Measurements from ENCODE around the gene MAML2.
A peak's percentile ranks its signal among the peaks of the same experiment; 100 is the strongest.

Gene MAML2

GRCh38 chr11:96073536-96073935, 269.5 kb downstream of the MAML2 start:
- Histone ChIP-seq H3K27ac (ENCODE audit: low read depth, low read length) (no peak overlapping the region), H3K9ac (ENCODE audit: low read depth, low read length) (no peak overlapping the region), H3K27me3 (ENCODE audit: insufficient read depth, low read length) (no peaks in the 10 kb centered on the region), H3K9me3 (ENCODE audit: insufficient read depth, low read depth, low read length) (no peaks in the 10 kb centered on the region), H3K4me1 (ENCODE audit: insufficient read depth, low read length) (peaks cover 7% of the 10 kb centered on the region; the same call in 1 of the 2 replicates), H3K4me3 (ENCODE audit: low read length) (no peak overlapping the region), H3K36me3 (ENCODE audit: insufficient read depth, low read length) (no peaks in the 10 kb centered on the region)
- WGBS = 95% methylated on average over 6 of the region's 6 CpGs

GRCh38 chr11:96072592-96072991, 270.4 kb downstream of the MAML2 start:
- no peak overlapping the region for H3K4me3 ChIP-seq (ENCODE audit: low read length)
- WGBS = 92% methylated on average over 7 of the region's 7 CpGs

GRCh38 chr11:96070453-96070852, 272.5 kb downstream of the MAML2 start:
- 88% methylated on average over 8 of the region's 8 CpGs for WGBS
- Histone ChIP-seq H3K27ac (ENCODE audit: low read depth, low read length) (no peak overlapping the region), H3K36me3 (ENCODE audit: insufficient read depth, low read length) (no peaks in the 10 kb centered on the region), H3K27me3 (ENCODE audit: insufficient read depth, low read length) (no peaks in the 10 kb centered on the region), H3K4me3 (ENCODE audit: low read length) (no peak overlapping the region), H3K9ac (ENCODE audit: low read depth, low read length) (no peak overlapping the region), H3K9me3 (ENCODE audit: insufficient read depth, low read depth, low read length) (no peaks in the 10 kb centered on the region), H3K4me1 (ENCODE audit: insufficient read depth, low read length) (no peaks in the 10 kb centered on the region)

More at GRCh38 chr11:96072592-96072991, 270.4 kb downstream of the MAML2 start:
- Histone ChIP-seq H3K9me3 (ENCODE audit: insufficient read depth, low read depth, low read length) (no peaks in the 10 kb centered on the region), H3K27me3 (ENCODE audit: insufficient read depth, low read length) (no peaks in the 10 kb centered on the region), H3K27ac (ENCODE audit: low read depth, low read length) (no peak overlapping the region), H3K36me3 (ENCODE audit: insufficient read depth, low read length) (no peaks in the 10 kb centered on the region), H3K9ac (ENCODE audit: low read depth, low read length) (no peak overlapping the region), H3K4me1 (ENCODE audit: insufficient read depth, low read length) (peaks cover 7% of the 10 kb centered on the region; the same call in 1 of the 2 replicates)

GRCh38 chr11:96067160-96067559, 275.8 kb downstream of the MAML2 start:
- H3K4me3 ChIP-seq (ENCODE audit: low read length) = no peak overlapping the region
- H3K27ac ChIP-seq (ENCODE audit: low read depth, low read length) = no peak overlapping the region
- no peak overlapping the region for H3K9ac ChIP-seq (ENCODE audit: low read depth, low read length)
- no peaks in the 10 kb centered on the region for H3K4me1 ChIP-seq (ENCODE audit: insufficient read depth, low read length)
- H3K36me3 ChIP-seq (ENCODE audit: insufficient read depth, low read length) = no peaks in the 10 kb centered on the region
- H3K27me3 ChIP-seq (ENCODE audit: insufficient read depth, low read length) = no peaks in the 10 kb centered on the region
- 92% methylated on average over 3 of the region's 3 CpGs for WGBS
- H3K9me3 ChIP-seq (ENCODE audit: insufficient read depth, low read depth, low read length) = no peaks in the 10 kb centered on the region

GRCh38 chr11:96065379-96065778, 277.6 kb downstream of the MAML2 start:
- H3K9ac ChIP-seq (ENCODE audit: low read depth, low read length) = no peak overlapping the region
- no peak overlapping the region for H3K4me3 ChIP-seq (ENCODE audit: low read length)
- no peaks in the 10 kb centered on the region for H3K4me1 ChIP-seq (ENCODE audit: insufficient read depth, low read length)
- WGBS = 81% methylated on average over 3 of the region's 3 CpGs
- no peak overlapping the region for H3K27ac ChIP-seq (ENCODE audit: low read depth, low read length)
- no peaks in the 10 kb centered on the region for H3K9me3 ChIP-seq (ENCODE audit: insufficient read depth, low read depth, low read length)
- H3K36me3 ChIP-seq (ENCODE audit: insufficient read depth, low read length) = no peaks in the 10 kb centered on the region
- H3K27me3 ChIP-seq (ENCODE audit: insufficient read depth, low read length) = no peaks in the 10 kb centered on the region

- no peak overlapping the region for H3K27ac ChIP-seq (ENCODE audit: low read depth, low read length)
- no peak overlapping the region for H3K4me3 ChIP-seq (ENCODE audit: low read length)
- 89% methylated on average over 2 of the region's 2 CpGs for WGBS
- no peaks in the 10 kb centered on the region for H3K27me3 ChIP-seq (ENCODE audit: insufficient read depth, low read length)
- no peaks in the 10 kb centered on the region for H3K9me3 ChIP-seq (ENCODE audit: insufficient read depth, low read depth, low read length)
- H3K9ac ChIP-seq (ENCODE audit: low read depth, low read length) = no peak overlapping the region
- H3K4me1 ChIP-seq (ENCODE audit: insufficient read depth, low read length) = no peaks in the 10 kb centered on the region
- H3K36me3 ChIP-seq (ENCODE audit: insufficient read depth, low read length) = no peaks in the 10 kb centered on the region
Observed at GRCh38 chr11:96063886-96064285, 279.1 kb downstream of the MAML2 start.

- Histone ChIP-seq H3K4me3 (ENCODE audit: low read length) (no peak overlapping the region), H3K9ac (ENCODE audit: low read depth, low read length) (no peak overlapping the region), H3K36me3 (ENCODE audit: insufficient read depth, low read length) (no peaks in the 10 kb centered on the region), H3K4me1 (ENCODE audit: insufficient read depth, low read length) (no peaks in the 10 kb centered on the region), H3K27me3 (ENCODE audit: insufficient read depth, low read length) (no peaks in the 10 kb centered on the region), H3K9me3 (ENCODE audit: insufficient read depth, low read depth, low read length) (no peaks in the 10 kb centered on the region), H3K27ac (ENCODE audit: low read depth, low read length) (no peak overlapping the region)
- 95% methylated on average over 2 of the region's 2 CpGs for WGBS
Observed at GRCh38 chr11:96063053-96063452, 279.9 kb downstream of the MAML2 start.

GRCh38 chr11:96062134-96062533, 280.9 kb downstream of the MAML2 start:
- Histone ChIP-seq H3K36me3 (ENCODE audit: insufficient read depth, low read length) (no peaks in the 10 kb centered on the region), H3K27ac (ENCODE audit: low read depth, low read length) (no peak overlapping the region), H3K4me1 (ENCODE audit: insufficient read depth, low read length) (peaks cover 1% of the 10 kb centered on the region; the same call in 1 of the 2 replicates), H3K4me3 (ENCODE audit: low read length) (no peak overlapping the region), H3K9ac (ENCODE audit: low read depth, low read length) (no peak overlapping the region), H3K27me3 (ENCODE audit: insufficient read depth, low read length) (no peaks in the 10 kb centered on the region), H3K9me3 (ENCODE audit: insufficient read depth, low read depth, low read length) (no peaks in the 10 kb centered on the region)

- 100% methylated on average over 1 of the region's 3 CpGs for WGBS
- no peaks in the 10 kb centered on the region for H3K36me3 ChIP-seq (ENCODE audit: insufficient read depth, low read length)
- H3K27me3 ChIP-seq (ENCODE audit: insufficient read depth, low read length) = no peaks in the 10 kb centered on the region
Observed at GRCh38 chr11:96061730-96062129, 281.3 kb downstream of the MAML2 start.

GRCh38 chr11:96061069-96061468, 281.9 kb downstream of the MAML2 start:
- H3K4me1 ChIP-seq (ENCODE audit: insufficient read depth, low read length) = peaks cover 12% of the 10 kb centered on the region
- H3K36me3 ChIP-seq (ENCODE audit: insufficient read depth, low read length) = no peaks in the 10 kb centered on the region
- H3K9ac ChIP-seq (ENCODE audit: low read depth, low read length) = no peak overlapping the region
- H3K27me3 ChIP-seq (ENCODE audit: insufficient read depth, low read length) = no peaks in the 10 kb centered on the region
- H3K9me3 ChIP-seq (ENCODE audit: insufficient read depth, low read depth, low read length) = no peaks in the 10 kb centered on the region
- no peak overlapping the region for H3K4me3 ChIP-seq (ENCODE audit: low read length)
- no peak overlapping the region for H3K27ac ChIP-seq (ENCODE audit: low read depth, low read length)
- WGBS = 86% methylated on average over 2 of the region's 2 CpGs

More at GRCh38 chr11:96061730-96062129, 281.3 kb downstream of the MAML2 start:
- H3K9me3 ChIP-seq (ENCODE audit: insufficient read depth, low read depth, low read length) = no peaks in the 10 kb centered on the region
- peaks cover 5% of the 10 kb centered on the region for H3K4me1 ChIP-seq (ENCODE audit: insufficient read depth, low read length)
- H3K9ac ChIP-seq (ENCODE audit: low read depth, low read length) = no peak overlapping the region
- H3K27ac ChIP-seq (ENCODE audit: low read depth, low read length) = no peak overlapping the region
- H3K4me3 ChIP-seq (ENCODE audit: low read length) = no peak overlapping the region

- Histone ChIP-seq H3K4me3 (ENCODE audit: low read length) (no peak overlapping the region), H3K27ac (ENCODE audit: low read depth, low read length) (no peak overlapping the region), H3K27me3 (ENCODE audit: insufficient read depth, low read length) (no peaks in the 10 kb centered on the region), H3K9me3 (ENCODE audit: insufficient read depth, low read depth, low read length) (no peaks in the 10 kb centered on the region), H3K4me1 (ENCODE audit: insufficient read depth, low read length) (peaks cover 29% of the 10 kb centered on the region), H3K36me3 (ENCODE audit: insufficient read depth, low read length) (no peaks in the 10 kb centered on the region), H3K9ac (ENCODE audit: low read depth, low read length) (no peak overlapping the region)
- WGBS = 93% methylated on average over 2 of the region's 2 CpGs
Observed at GRCh38 chr11:96057502-96057901, 285.5 kb downstream of the MAML2 start.

- no peaks in the 10 kb centered on the region for H3K27me3 ChIP-seq (ENCODE audit: insufficient read depth, low read length)
- 65% methylated on average over 2 of the region's 2 CpGs for WGBS
- peaks cover 29% of the 10 kb centered on the region for H3K4me1 ChIP-seq (ENCODE audit: insufficient read depth, low read length)
- H3K9ac ChIP-seq (ENCODE audit: low read depth, low read length) = peak overlapping the region; percentile 54; the same call in 1 of the 2 replicates
- H3K36me3 ChIP-seq (ENCODE audit: insufficient read depth, low read length) = no peaks in the 10 kb centered on the region
- H3K27ac ChIP-seq (ENCODE audit: low read depth, low read length) = peak overlapping the region; percentile 65
- no peaks in the 10 kb centered on the region for H3K9me3 ChIP-seq (ENCODE audit: insufficient read depth, low read depth, low read length)
- H3K4me3 ChIP-seq (ENCODE audit: low read length) = no peak overlapping the region
Observed at GRCh38 chr11:96056576-96056975, 286.4 kb downstream of the MAML2 start.

Data from HUES64 (cell line).